Measurements from ENCODE around the gene TRNP1.

TRNP1 gene

DNA sequence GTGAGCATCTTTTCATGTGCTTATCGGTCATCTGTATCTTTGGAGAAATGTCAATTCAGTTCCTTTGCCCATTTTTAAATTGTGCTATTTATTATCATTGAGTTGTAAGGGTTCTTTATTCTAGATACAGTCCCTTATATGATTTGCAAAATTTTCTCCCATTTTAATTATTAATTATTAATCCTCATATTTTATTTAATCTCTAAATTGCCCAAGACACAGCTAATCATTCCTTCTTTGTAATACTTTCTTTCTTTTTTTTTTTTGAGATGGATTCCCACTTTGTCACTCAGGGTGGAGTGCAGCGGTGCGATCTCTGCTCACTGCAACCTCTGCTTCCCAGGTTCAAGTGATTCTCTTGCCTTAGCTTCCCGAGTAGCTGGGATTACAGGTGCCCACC is 32.2 kb downstream of the TRNP1 start:
- no peak overlapping the region for H3K27ac ChIP-seq (ENCODE audit: poor library complexity, severe bottlenecking)
- H3K27me3 ChIP-seq (ENCODE audit: insufficient read depth, poor library complexity, severe bottlenecking), result no peaks in the 10 kb centered on the region
- peaks cover 5% of the 10 kb centered on the region for H3K4me1 ChIP-seq (ENCODE audit: insufficient read depth, poor library complexity, severe bottlenecking)
- no peak for DNase-seq (ENCODE audit: low spot score)
- H3K9me3 ChIP-seq (ENCODE audit: severe bottlenecking), result no peaks in the 10 kb centered on the region
- H3K36me3 ChIP-seq (ENCODE audit: low read depth), result no peaks in the 10 kb centered on the region
- TF ChIP-seq CTCF (IDR thresholded peaks at IDR 0.05; ENCODE audit: poor library complexity, severe bottlenecking), result no peak
- no peak for ATAC-seq (ENCODE audit: low read depth)
- H3K4me3 ChIP-seq (ENCODE audit: severe bottlenecking), result no peak overlapping the region

- Histone ChIP-seq H3K4me1 (ENCODE audit: insufficient read depth, poor library complexity, severe bottlenecking) (peaks cover 15% of the 10 kb centered on the region), H3K4me3 (ENCODE audit: severe bottlenecking) (no peak overlapping the region), H3K36me3 (ENCODE audit: low read depth) (no peaks in the 10 kb centered on the region), H3K27ac (ENCODE audit: poor library complexity, severe bottlenecking) (no peak overlapping the region), H3K9me3 (ENCODE audit: severe bottlenecking) (no peaks in the 10 kb centered on the region), H3K27me3 (ENCODE audit: insufficient read depth, poor library complexity, severe bottlenecking) (no peaks in the 10 kb centered on the region)
- no peak for TF ChIP-seq CTCF (IDR thresholded peaks at IDR 0.05; ENCODE audit: poor library complexity, severe bottlenecking)
- no peak for DNase-seq (ENCODE audit: low spot score)
- ATAC-seq (ENCODE audit: low read depth), result 0 out of 3 replicates have a peak, but pooled peaks have one; percentile 38
Measured at GRCh38 chr1:27026621-27027574, 33.4 kb downstream of the TRNP1 start.

DNA sequence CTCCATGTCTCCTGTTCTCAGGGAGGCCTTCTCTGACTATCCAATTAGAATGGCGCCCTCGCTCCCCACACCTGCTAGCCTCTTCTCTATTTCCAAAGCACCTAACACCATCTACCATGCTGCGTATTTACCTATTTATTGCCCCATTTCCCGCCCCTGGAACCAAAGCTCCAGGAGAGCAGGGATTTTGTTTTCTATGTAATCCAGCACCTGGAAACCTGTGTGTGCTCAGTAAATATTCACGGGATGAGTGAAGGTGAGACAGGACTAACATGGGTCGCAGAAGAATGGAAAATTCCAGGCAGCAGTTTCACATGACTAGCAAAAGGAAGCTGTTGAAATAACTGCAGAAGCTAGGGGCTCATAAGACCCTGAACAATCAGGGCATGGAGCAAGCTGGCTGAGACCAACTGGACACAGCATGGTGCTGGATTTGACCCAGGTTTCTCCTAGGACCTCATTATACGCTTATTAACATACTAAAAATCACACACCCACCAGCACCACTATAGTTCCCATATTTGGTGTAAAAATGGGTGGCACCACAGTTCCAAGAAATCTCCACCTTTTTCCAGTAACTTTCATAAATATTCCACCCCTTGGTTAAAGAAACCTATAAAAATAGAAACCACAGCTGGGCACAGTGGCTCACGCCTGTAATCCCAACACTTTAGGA is 34.2 kb downstream of the TRNP1 start:
- Histone ChIP-seq H3K27me3 (ENCODE audit: insufficient read depth, poor library complexity, severe bottlenecking) (no peaks in the 10 kb centered on the region), H3K4me3 (ENCODE audit: severe bottlenecking) (no peak overlapping the region), H3K27ac (ENCODE audit: poor library complexity, severe bottlenecking) (no peak overlapping the region), H3K36me3 (ENCODE audit: low read depth) (no peaks in the 10 kb centered on the region), H3K9me3 (ENCODE audit: severe bottlenecking) (no peaks in the 10 kb centered on the region), H3K4me1 (ENCODE audit: insufficient read depth, poor library complexity, severe bottlenecking) (peaks cover 15% of the 10 kb centered on the region)
- DNase-seq (ENCODE audit: low spot score), result no peak
- no peak for ATAC-seq (ENCODE audit: low read depth)
- TF ChIP-seq CTCF (IDR thresholded peaks at IDR 0.05; ENCODE audit: poor library complexity, severe bottlenecking), result no peak

DNA sequence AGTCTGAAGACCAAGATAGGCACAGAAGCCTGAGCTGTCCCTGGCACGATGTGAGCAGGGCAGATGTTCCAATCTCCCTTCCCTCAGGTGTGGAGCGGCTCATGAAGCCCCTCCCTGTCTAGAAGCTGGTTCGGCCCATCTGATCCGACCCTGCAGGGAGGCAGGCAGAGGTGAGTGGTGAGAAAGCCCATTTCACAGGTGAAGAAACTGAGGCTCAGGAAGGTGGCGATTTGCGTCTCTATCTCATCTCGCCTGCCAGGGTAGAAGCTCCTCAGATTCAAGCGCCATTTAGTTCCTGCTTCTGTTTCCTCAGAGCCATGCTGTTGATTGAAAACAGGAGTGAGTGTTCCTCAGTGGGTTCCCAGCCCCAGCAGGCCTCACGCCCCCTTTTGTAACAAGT is 36.0 kb downstream of the TRNP1 start:
- H3K36me3 ChIP-seq (ENCODE audit: low read depth), result no peaks in the 10 kb centered on the region
- no peaks in the 10 kb centered on the region for H3K27me3 ChIP-seq (ENCODE audit: insufficient read depth, poor library complexity, severe bottlenecking)
- no peak overlapping the region for H3K27ac ChIP-seq (ENCODE audit: poor library complexity, severe bottlenecking)
- H3K4me3 ChIP-seq (ENCODE audit: severe bottlenecking), result no peak overlapping the region
- peaks cover 20% of the 10 kb centered on the region for H3K4me1 ChIP-seq (ENCODE audit: insufficient read depth, poor library complexity, severe bottlenecking)
- no peaks in the 10 kb centered on the region for H3K9me3 ChIP-seq (ENCODE audit: severe bottlenecking)
- TF ChIP-seq CTCF (IDR thresholded peaks at IDR 0.05; ENCODE audit: poor library complexity, severe bottlenecking), result no peak
- ATAC-seq (ENCODE audit: low read depth), result no peak
- DNase-seq (ENCODE audit: low spot score), result no peak

Measured in RWPE2 (cell line).